GM23338 (cell line): ENCODE results near the gene USP10.

Experiments
- CREB1 ChIP-seq: fragments of 250-450 bp; sonication (Bioruptor Pico); IDR thresholded peaks from 2 replicates; pipeline ENCODE4 v1.5.0; 2020; ENCODE audit warnings: low read depth, mild to moderate bottlenecking, moderate library complexity
- EZH2 ChIP-seq: fragments of 200-600 bp; sonication (generic); IDR thresholded peaks from one replicate; pipeline ENCODE4 v1.8.0; 2017; ENCODE audit warnings: antibody characterized with exemption, mild to moderate bottlenecking, low read depth; ENCODE audit not compliant: unreplicated experiment
- EZH2phosphoT487 ChIP-seq: fragments of 200-600 bp; sonication (generic); IDR thresholded peaks from one replicate; pipeline ENCODE4 v1.8.1; 2018; ENCODE audit warnings: antibody characterized with exemption; ENCODE audit not compliant: unreplicated experiment
- JUNB ChIP-seq: IDR thresholded peaks from one replicate; pipeline ENCODE4 v1.6.1; 2016; ENCODE audit warnings: antibody characterized with exemption; ENCODE audit not compliant: unreplicated experiment
- NANOG ChIP-seq: IDR thresholded peaks from 2 replicates; pipeline ENCODE4 v1.6.1; 2016; ENCODE audit warnings: antibody characterized with exemption, borderline replicate concordance
- POLR2AphosphoS5 ChIP-seq: IDR thresholded peaks from 2 replicates; pipeline ENCODE4 v1.6.1; 2016; ENCODE audit warnings: antibody characterized with exemption, low read depth
- STAT1 ChIP-seq: IDR thresholded peaks from one replicate; pipeline ENCODE4 v1.6.1; 2016; ENCODE audit warnings: antibody characterized with exemption; ENCODE audit not compliant: unreplicated experiment
- ZNF114 ChIP-seq: fragments of 250-450 bp; sonication (Bioruptor Pico); IDR thresholded peaks from 2 replicates; pipeline ENCODE4 v1.5.0; 2020; ENCODE audit warnings: mild to moderate bottlenecking, moderate library complexity
- ZNF331 ChIP-seq: fragments of 250-450 bp; sonication (Bioruptor Pico); IDR thresholded peaks from 2 replicates; pipeline ENCODE4 v1.5.0; 2020; ENCODE audit warnings: low read depth, mild to moderate bottlenecking, moderate library complexity
- TF ChIP-seq, protein P1 (sequence below), 2 experiments: fragments of 200-600 bp in 1 of 2; sonication (generic) in 1 of 2; conservative IDR thresholded peaks; 2 replicates each; pipeline versions ENCODE4 v1.5.1 to v1.6.1; 2016 to 2017; ENCODE audit warnings: antibody characterized with exemption in 2 of 2, low read depth in 2 of 2, mild to moderate bottlenecking in 2 of 2, moderate library complexity in 1 of 2
- TF ChIP-seq, protein P2 (sequence below): IDR thresholded peaks from 2 replicates; pipeline ENCODE4 v1.6.1; 2016; ENCODE audit warnings: antibody characterized with exemption
- TF ChIP-seq, protein P3 (sequence below): IDR thresholded peaks from one replicate; pipeline ENCODE4 v1.6.1; 2018; ENCODE audit warnings: antibody characterized with exemption; ENCODE audit not compliant: unreplicated experiment

DNA sequence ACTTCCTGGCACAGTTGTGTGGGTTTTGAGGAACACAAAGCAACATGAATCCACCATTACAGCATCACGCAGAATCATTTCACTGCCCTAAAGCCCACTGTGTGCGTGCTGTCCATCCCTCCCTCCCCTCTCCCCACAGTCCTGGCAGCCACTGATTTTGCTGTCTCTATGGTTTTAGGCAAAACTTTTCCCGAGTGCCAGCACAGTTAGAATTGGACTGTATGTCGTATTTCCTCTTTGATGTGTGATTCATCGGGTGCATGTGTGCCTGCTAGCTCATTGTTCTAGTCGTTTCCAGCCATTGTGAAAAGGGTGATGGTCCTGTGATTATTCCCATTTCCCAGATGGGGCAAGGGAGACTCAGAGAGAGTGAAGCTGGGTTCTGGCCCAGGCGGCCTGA lies 38.8 kb upstream of the USP10 start:
- TF ChIP-seq, protein P1, sequence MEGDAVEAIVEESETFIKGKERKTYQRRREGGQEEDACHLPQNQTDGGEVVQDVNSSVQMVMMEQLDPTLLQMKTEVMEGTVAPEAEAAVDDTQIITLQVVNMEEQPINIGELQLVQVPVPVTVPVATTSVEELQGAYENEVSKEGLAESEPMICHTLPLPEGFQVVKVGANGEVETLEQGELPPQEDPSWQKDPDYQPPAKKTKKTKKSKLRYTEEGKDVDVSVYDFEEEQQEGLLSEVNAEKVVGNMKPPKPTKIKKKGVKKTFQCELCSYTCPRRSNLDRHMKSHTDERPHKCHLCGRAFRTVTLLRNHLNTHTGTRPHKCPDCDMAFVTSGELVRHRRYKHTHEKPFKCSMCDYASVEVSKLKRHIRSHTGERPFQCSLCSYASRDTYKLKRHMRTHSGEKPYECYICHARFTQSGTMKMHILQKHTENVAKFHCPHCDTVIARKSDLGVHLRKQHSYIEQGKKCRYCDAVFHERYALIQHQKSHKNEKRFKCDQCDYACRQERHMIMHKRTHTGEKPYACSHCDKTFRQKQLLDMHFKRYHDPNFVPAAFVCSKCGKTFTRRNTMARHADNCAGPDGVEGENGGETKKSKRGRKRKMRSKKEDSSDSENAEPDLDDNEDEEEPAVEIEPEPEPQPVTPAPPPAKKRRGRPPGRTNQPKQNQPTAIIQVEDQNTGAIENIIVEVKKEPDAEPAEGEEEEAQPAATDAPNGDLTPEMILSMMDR (conservative IDR thresholded peaks at IDR 0.05; ENCODE audit: low read depth in 2 of 2), result no peak
- TF ChIP-seq POLR2AphosphoS5, result no peak
- no peak for TF ChIP-seq EZH2phosphoT487
- TF ChIP-seq CREB1 (CRISPR knock-in tag), result no peak
- TF ChIP-seq, protein P2, sequence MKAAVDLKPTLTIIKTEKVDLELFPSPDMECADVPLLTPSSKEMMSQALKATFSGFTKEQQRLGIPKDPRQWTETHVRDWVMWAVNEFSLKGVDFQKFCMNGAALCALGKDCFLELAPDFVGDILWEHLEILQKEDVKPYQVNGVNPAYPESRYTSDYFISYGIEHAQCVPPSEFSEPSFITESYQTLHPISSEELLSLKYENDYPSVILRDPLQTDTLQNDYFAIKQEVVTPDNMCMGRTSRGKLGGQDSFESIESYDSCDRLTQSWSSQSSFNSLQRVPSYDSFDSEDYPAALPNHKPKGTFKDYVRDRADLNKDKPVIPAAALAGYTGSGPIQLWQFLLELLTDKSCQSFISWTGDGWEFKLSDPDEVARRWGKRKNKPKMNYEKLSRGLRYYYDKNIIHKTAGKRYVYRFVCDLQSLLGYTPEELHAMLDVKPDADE, result no peak
- TF ChIP-seq EZH2, result no peak
- TF ChIP-seq, protein P3, sequence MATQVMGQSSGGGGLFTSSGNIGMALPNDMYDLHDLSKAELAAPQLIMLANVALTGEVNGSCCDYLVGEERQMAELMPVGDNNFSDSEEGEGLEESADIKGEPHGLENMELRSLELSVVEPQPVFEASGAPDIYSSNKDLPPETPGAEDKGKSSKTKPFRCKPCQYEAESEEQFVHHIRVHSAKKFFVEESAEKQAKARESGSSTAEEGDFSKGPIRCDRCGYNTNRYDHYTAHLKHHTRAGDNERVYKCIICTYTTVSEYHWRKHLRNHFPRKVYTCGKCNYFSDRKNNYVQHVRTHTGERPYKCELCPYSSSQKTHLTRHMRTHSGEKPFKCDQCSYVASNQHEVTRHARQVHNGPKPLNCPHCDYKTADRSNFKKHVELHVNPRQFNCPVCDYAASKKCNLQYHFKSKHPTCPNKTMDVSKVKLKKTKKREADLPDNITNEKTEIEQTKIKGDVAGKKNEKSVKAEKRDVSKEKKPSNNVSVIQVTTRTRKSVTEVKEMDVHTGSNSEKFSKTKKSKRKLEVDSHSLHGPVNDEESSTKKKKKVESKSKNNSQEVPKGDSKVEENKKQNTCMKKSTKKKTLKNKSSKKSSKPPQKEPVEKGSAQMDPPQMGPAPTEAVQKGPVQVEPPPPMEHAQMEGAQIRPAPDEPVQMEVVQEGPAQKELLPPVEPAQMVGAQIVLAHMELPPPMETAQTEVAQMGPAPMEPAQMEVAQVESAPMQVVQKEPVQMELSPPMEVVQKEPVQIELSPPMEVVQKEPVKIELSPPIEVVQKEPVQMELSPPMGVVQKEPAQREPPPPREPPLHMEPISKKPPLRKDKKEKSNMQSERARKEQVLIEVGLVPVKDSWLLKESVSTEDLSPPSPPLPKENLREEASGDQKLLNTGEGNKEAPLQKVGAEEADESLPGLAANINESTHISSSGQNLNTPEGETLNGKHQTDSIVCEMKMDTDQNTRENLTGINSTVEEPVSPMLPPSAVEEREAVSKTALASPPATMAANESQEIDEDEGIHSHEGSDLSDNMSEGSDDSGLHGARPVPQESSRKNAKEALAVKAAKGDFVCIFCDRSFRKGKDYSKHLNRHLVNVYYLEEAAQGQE, result no peak
- TF ChIP-seq ZNF114 (CRISPR knock-in tag), result no peak
- no peak for TF ChIP-seq JUNB
- TF ChIP-seq STAT1, result no peak
- no peak for TF ChIP-seq NANOG
- no peak for TF ChIP-seq ZNF331 (CRISPR knock-in tag)
